CD14-positive monocyte (primary cell): ENCODE results near the gene PYCARD. TPM values are rescaled to one million over a fixed set of nuclear protein-coding genes. Genes with fewer than 3 reads are reported as not detected.

ENCODE experiments used
- DNase-seq, 3 donors: peaks; one replicate each; pipeline ENCODE4 v3.0.0-alpha.2; 2011 to 2022
- H2AFZ ChIP-seq: 2 replicates; pipeline ENCODE4 v1.6.0; 2012; ENCODE audit warnings: mild to moderate bottlenecking, low read depth, low read length, inconsistent platforms; ENCODE audit not compliant: insufficient read depth, poor library complexity, severe bottlenecking
- H3K27ac ChIP-seq, 2 donors: 1 replicate in 1 of 2; 2 replicates in 1 of 2; pipeline ENCODE4 v1.5.1; 2012 to 2013; ENCODE audit warnings: low read length in 2 of 2, control low read depth in 1 of 2, inconsistent platforms in 1 of 2, low read depth in 1 of 2, mild to moderate bottlenecking in 1 of 2
- H3K27me3 ChIP-seq, 2 donors: one replicate each; pipeline versions ENCODE4 v1.6.0 to v1.6.1; 2011 to 2013; ENCODE audit warnings: low read length in 2 of 2; ENCODE audit not compliant: control insufficient read depth in 2 of 2, insufficient read depth in 2 of 2
- H3K36me3 ChIP-seq, 2 donors: replicated peaks in 1 of 2; 1 replicate in 1 of 2; 2 replicates in 1 of 2; pipeline versions ENCODE4 v1.5.1 to v1.6.1; 2012 to 2013; ENCODE audit warnings: low read length in 2 of 2, control low read depth in 1 of 2, inconsistent platforms in 1 of 2, mild to moderate bottlenecking in 1 of 2; ENCODE audit not compliant: insufficient read depth in 2 of 2, control insufficient read depth in 1 of 2
- H3K4me1 ChIP-seq, 2 donors: 1 replicate in 1 of 2; 2 replicates in 1 of 2; pipeline versions ENCODE4 v1.5.1 to v1.6.1; 2012 to 2013; ENCODE audit warnings: low read length in 2 of 2, control low read depth in 1 of 2, inconsistent platforms in 1 of 2, mild to moderate bottlenecking in 1 of 2, moderate library complexity in 1 of 2; ENCODE audit not compliant: insufficient read depth in 2 of 2, control insufficient read depth in 1 of 2
- H3K4me2 ChIP-seq: replicated peaks from 2 replicates; pipeline ENCODE3; 2012; ENCODE audit warnings: low read length, moderate library complexity, mild to moderate bottlenecking; ENCODE audit not compliant: poor library complexity, severe bottlenecking; ENCODE audit errors: extremely low read depth
- H3K4me3 ChIP-seq, 3 experiments: fragments of 200-600 bp in 1 of 3; sonication (generic) in 1 of 3; replicated peaks in 1 of 3; 1 replicate in 2 of 3; 2 replicates in 1 of 3; pipeline ENCODE4 v1.5.1; 2011 to 2013; ENCODE audit warnings: low read length in 3 of 3, mild to moderate bottlenecking in 3 of 3, control low read depth in 2 of 3, low read depth in 2 of 3, inconsistent platforms in 1 of 3, moderate library complexity in 1 of 3
- H3K79me2 ChIP-seq: 2 replicates; pipeline ENCODE4 v1.6.0; 2012; ENCODE audit warnings: mild to moderate bottlenecking, control low read depth, inconsistent platforms, low read length, moderate library complexity; ENCODE audit not compliant: insufficient read depth
- H3K9ac ChIP-seq: 2 replicates; pipeline ENCODE4 v1.6.0; 2017; ENCODE audit warnings: low read length, mild to moderate bottlenecking; ENCODE audit not compliant: insufficient read depth, poor library complexity, severe bottlenecking
- H3K9me3 ChIP-seq, 2 donors: replicated peaks in 1 of 2; 1 replicate in 1 of 2; 2 replicates in 1 of 2; pipeline versions ENCODE4 v1.5.1 to v1.6.1; 2012 to 2013; ENCODE audit warnings: low read length in 2 of 2, control low read depth in 1 of 2; ENCODE audit not compliant: control insufficient read depth in 1 of 2, insufficient read depth in 1 of 2
- H4K20me1 ChIP-seq: 2 replicates; pipeline ENCODE4 v1.6.0; 2012; ENCODE audit warnings: mild to moderate bottlenecking, low read length, control low read depth, moderate library complexity; ENCODE audit not compliant: insufficient read depth
- H3K27ac Mint-ChIP-seq, 7 donors: one replicate each; pipeline ENCODE4 v1.8.0; 2020; ENCODE audit warnings: mild to moderate bottlenecking in 7 of 7, mixed read lengths in 7 of 7, moderate library complexity in 6 of 7, inconsistent platforms in 2 of 7
- H3K27me3 Mint-ChIP-seq, 3 donors: one replicate each; pipeline ENCODE4 v1.8.0; 2021 to 2022; ENCODE audit warnings: low read depth in 3 of 3, mild to moderate bottlenecking in 3 of 3, mixed read lengths in 3 of 3, moderate library complexity in 3 of 3, inconsistent platforms in 1 of 3
- H3K36me3 Mint-ChIP-seq, 2 donors: one replicate each; pipeline ENCODE4 v1.8.0; 2020; ENCODE audit warnings: mixed read lengths in 2 of 2, inconsistent platforms in 1 of 2, mild to moderate bottlenecking in 1 of 2
- H3K4me1 Mint-ChIP-seq: one replicate; pipeline ENCODE4 v1.8.0; 2020; ENCODE audit warnings: mild to moderate bottlenecking, mixed read lengths
- H3K4me3 Mint-ChIP-seq, 2 donors: one replicate each; pipeline ENCODE4 v1.8.0; 2020; ENCODE audit warnings: mild to moderate bottlenecking in 2 of 2, mixed read lengths in 2 of 2, moderate library complexity in 1 of 2
- H3K9me3 Mint-ChIP-seq, 7 donors: one replicate each; pipeline ENCODE4 v1.8.0; 2020 to 2022; ENCODE audit warnings: mixed read lengths in 7 of 7, mild to moderate bottlenecking in 6 of 7, moderate library complexity in 6 of 7, inconsistent platforms in 2 of 7
- WGBS: methylation state at CpG from one replicate; pipeline ENCODE4 v1.1.5; 2013; ENCODE audit warnings: missing lambda C conversion rate; ENCODE audit not compliant: insufficient coverage; 5-methylcytosine and 5-hydroxymethylcytosine counted together
- intact Hi-C, 2 donors: fragments of 100-400 bp; cut with micrococcal nuclease; formaldehyde crosslinking; loops; one replicate each; pipeline versions ENCODE4 v1.15.0 to v1.15.1; 2023
- polyA plus RNA-seq, 3 donors: library from polyadenylated mRNA; depleted of rRNA in 1 of 3; unstranded in 2 of 3; stranded (reverse) in 1 of 3; fragments of 300-500 nt in 2 of 3; fragments of >200 nt in 1 of 3; fragmentation: Illumina TruSeq in 2 of 3; gene quantifications; 1 replicate in 2 of 3; 2 replicates in 1 of 3; pipeline ENCODE4 v1.2.3, GENCODE V29; 2012 to 2021
- TF ChIP-seq, protein P1 (sequence below): fragments of 200-600 bp; IDR thresholded peaks from one replicate; pipeline ENCODE4 v1.8.0; 2022; ENCODE audit warnings: antibody characterized with exemption, mild to moderate bottlenecking

Gene PYCARD
- polyA plus RNA-seq, 3 donors = 214 to 400 (median 374) TPM

DNA sequence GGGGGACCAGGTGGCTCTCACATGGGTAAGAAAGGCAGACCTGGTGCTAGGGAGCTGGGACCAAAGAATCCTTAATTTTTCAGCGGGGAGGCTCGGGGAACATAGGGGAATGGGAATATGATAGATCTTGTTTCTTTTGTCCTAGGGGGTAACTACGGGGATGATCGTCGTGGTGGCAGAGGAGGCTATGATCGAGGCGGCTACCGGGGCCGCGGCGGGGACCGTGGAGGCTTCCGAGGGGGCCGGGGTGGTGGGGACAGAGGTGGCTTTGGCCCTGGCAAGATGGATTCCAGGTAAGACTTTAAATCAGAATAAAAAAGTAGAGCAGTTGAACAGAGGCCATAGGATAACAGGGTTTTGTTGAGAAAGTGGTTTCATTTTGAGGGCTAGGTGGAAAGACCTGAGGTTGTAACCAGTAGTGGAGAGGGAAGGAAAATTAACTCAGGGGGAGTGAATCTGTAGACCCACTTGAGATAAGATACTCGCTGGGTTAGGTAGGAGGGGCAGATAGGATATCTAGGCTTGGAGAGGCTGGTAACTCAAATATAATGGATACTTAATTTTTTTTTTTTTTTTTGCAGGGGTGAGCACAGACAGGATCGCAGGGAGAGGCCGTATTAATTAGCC is 11.6 kb downstream of the PYCARD start:
- H3K27ac ChIP-seq = no peak overlapping the region
- peaks cover 95% of the 10 kb centered on the region for H3K79me2 ChIP-seq
- Mint-ChIP-seq H3K4me1 (peaks cover 19% of the 10 kb centered on the region), H3K4me3 (no peak overlapping the region), H3K36me3 (peaks cover 87 to 99% of the 10 kb centered on the region in 2 donors), H3K27ac (peak overlapping the region in 3 of 7 donors; percentile 26 to 73 (median 44)), H3K9me3 (no peaks in the 10 kb centered on the region), H3K27me3 (peaks cover 0 to 2% (median 0%) of the 10 kb centered on the region in 3 donors)
- H3K4me2 ChIP-seq = no peak overlapping the region
- 98% methylated on average over 8 of the region's 17 CpGs for WGBS
- peaks cover 94 to 100% of the 10 kb centered on the region in 2 donors for H3K36me3 ChIP-seq
- H3K4me1 ChIP-seq = peaks cover 12% of the 10 kb centered on the region in 2 donors
- H3K9me3 ChIP-seq = no peaks in the 10 kb centered on the region
- H3K4me3 ChIP-seq = no peak overlapping the region
- TF ChIP-seq, protein P1, sequence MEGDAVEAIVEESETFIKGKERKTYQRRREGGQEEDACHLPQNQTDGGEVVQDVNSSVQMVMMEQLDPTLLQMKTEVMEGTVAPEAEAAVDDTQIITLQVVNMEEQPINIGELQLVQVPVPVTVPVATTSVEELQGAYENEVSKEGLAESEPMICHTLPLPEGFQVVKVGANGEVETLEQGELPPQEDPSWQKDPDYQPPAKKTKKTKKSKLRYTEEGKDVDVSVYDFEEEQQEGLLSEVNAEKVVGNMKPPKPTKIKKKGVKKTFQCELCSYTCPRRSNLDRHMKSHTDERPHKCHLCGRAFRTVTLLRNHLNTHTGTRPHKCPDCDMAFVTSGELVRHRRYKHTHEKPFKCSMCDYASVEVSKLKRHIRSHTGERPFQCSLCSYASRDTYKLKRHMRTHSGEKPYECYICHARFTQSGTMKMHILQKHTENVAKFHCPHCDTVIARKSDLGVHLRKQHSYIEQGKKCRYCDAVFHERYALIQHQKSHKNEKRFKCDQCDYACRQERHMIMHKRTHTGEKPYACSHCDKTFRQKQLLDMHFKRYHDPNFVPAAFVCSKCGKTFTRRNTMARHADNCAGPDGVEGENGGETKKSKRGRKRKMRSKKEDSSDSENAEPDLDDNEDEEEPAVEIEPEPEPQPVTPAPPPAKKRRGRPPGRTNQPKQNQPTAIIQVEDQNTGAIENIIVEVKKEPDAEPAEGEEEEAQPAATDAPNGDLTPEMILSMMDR = no peak
- peaks cover 100% of the 10 kb centered on the region for H4K20me1 ChIP-seq
- intact Hi-C loops = no loop called here
- H3K27me3 ChIP-seq = no peaks in the 10 kb centered on the region
- H3K9ac ChIP-seq = no peak overlapping the region
- DNase-seq = no peak
- no peak overlapping the region for H2AFZ ChIP-seq

DNA sequence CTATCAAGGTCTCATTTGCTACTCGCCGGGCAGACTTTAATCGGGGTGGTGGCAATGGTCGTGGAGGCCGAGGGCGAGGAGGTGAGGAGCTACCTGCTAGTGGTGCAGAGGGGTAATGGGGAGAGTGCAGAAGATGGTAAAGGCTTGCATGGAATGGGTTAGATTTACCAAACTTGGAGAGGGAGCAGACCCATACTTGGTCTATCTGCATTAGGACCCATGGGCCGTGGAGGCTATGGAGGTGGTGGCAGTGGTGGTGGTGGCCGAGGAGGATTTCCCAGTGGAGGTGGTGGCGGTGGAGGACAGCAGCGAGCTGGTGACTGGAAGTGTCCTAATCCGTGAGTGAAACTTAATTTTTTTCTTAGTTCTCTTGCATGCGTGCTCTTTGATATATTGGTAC is 12.5 kb downstream of the PYCARD start:
- peaks cover 90% of the 10 kb centered on the region for H3K79me2 ChIP-seq
- no peaks in the 10 kb centered on the region for H3K9me3 ChIP-seq
- peaks cover 92 to 100% of the 10 kb centered on the region in 2 donors for H3K36me3 ChIP-seq
- Mint-ChIP-seq H3K36me3 (peaks cover 91 to 99% of the 10 kb centered on the region in 2 donors), H3K4me1 (peaks cover 25% of the 10 kb centered on the region), H3K4me3 (no peak overlapping the region), H3K27me3 (peaks cover 0 to 2% (median 0%) of the 10 kb centered on the region in 3 donors), H3K9me3 (no peaks in the 10 kb centered on the region), H3K27ac (peak overlapping the region in 2 of 7 donors; percentile 29 to 61)
- no peak overlapping the region for H3K27ac ChIP-seq
- no peak overlapping the region for H3K4me2 ChIP-seq
- 97% methylated on average over 9 of the region's 12 CpGs for WGBS
- intact Hi-C loops = no loop called here
- TF ChIP-seq, protein P1 = no peak
- no peak for DNase-seq
- no peak overlapping the region for H2AFZ ChIP-seq
- no peak overlapping the region for H3K9ac ChIP-seq
- H3K27me3 ChIP-seq = no peaks in the 10 kb centered on the region
- H4K20me1 ChIP-seq = peaks cover 100% of the 10 kb centered on the region
- peaks cover 20% of the 10 kb centered on the region in 2 donors for H3K4me1 ChIP-seq
- H3K4me3 ChIP-seq = no peak overlapping the region
